Smooth muscle cell of trachea (primary cell): Measurements from ENCODE around the gene SSX2. TPM values are rescaled to one million over a fixed set of nuclear protein-coding genes. Genes with fewer than 3 reads are reported as not detected.

Experiments used
- total RNA-seq: library from RNA; depleted of rRNA; stranded (reverse); fragments of >200 nt; gene quantifications from 2 replicates; pipeline ENCODE4 v1.2.1, GENCODE V29; 2014

SSX2 gene, protein sequence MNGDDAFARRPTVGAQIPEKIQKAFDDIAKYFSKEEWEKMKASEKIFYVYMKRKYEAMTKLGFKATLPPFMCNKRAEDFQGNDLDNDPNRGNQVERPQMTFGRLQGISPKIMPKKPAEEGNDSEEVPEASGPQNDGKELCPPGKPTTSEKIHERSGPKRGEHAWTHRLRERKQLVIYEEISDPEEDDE
- not detected in 2 replicates for total RNA-seq

GRCh38 chrX:52707078-52707477, at the start of gene SSX2:
Gene SSX2, minus strand, starts transcription at chrX:52707178. Its CDS starts 1,429 bp downstream, at chrX:52705749.

GRCh38 chrX:52750952-52751351, 44.0 kb upstream of the SSX2 start, which contains the start of gene SSX2B:
Gene SSX2B, plus strand, starts transcription at chrX:52751252. Its CDS starts 1,429 bp downstream, at chrX:52752681.

GRCh38 chrX:52654800-52655199, 52.2 kb downstream of the SSX2 start, which contains the start of gene SSX7:
Gene SSX7, minus strand, starts transcription at chrX:52654900. Its CDS starts 1,428 bp downstream, at chrX:52653472.

Other genes starting within 250 kb of the SSX2 start
- gene XAGE1A, start 211.4 kb downstream of the SSX2 start, total RNA-seq, result not detected in 2 replicates
- not detected in 2 replicates for gene XAGE1B, start 190.1 kb downstream of the SSX2 start, total RNA-seq
- gene SSX7, start 52.3 kb downstream of the SSX2 start, total RNA-seq, result not detected in 2 replicates
- gene SSX2B, start 44.1 kb upstream of the SSX2 start, total RNA-seq, result not detected in 2 replicates
- not detected in 2 replicates for gene SPANXN5, start 90.2 kb upstream of the SSX2 start, total RNA-seq
- not detected in 2 replicates for gene XAGE5, start 104.1 kb upstream of the SSX2 start, total RNA-seq
- gene XAGE3, start 160.9 kb upstream of the SSX2 start, total RNA-seq, result not detected in 2 replicates
- gene FAM156B, start 190.2 kb upstream of the SSX2 start, total RNA-seq, result 17.5 and 18.8 TPM in 2 replicates